ENCODE measurements around the gene TRIM38. TPM values are rescaled to one million over a fixed set of nuclear protein-coding genes. Genes with fewer than 3 reads are reported as not detected.
A peak's percentile ranks its signal among the peaks of the same experiment; 100 is the strongest.

The TRIM38 gene
- total RNA-seq, 1 experiment from 2014 or later = 4.3 TPM

DNA sequence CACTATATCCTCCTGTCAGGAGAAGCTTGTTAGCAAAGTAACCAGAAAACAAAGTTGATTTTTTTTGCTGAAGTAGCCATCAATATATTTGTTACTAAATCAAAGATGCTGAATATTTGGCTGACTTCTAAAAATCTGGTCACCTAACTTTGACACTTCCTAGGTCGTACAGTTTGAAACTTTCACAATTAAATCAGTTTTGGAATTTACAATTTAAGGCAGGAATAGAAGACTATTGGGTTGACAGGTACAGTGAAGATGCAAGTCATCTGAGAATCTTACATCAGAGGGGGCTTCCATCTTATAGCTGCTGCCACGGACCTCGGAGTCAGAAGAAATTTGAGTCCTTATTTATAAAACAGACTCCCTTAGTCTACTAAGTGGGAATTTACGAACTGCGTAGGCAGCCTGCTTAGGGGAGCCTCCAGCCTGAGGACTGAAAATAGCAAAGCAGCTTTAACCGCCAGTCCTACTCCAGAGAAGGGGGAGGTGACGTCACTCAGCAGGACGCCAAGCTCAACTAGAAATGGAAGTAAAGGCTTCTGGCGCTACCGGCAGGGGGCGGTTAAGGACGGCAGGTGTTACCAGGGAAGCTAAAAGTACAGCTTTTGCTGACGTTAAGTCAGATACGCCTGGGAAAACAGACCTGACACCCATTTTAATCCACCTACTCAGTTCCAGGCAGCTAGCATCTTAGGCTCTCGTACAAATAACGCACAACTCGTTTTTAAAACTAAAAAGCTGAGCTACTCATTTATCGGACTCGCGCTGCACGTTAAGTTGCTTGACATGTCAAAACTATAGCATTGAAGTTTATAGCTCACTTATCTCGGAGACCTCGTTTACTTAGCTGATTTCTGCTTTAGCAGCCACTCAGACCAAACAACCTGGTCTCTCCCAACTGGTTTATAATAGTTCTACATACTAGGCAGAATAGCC is 63.6 kb downstream of the TRIM38 start:
- peak; percentile 95 for DNase-seq (ENCODE audit: low read depth)

DNA sequence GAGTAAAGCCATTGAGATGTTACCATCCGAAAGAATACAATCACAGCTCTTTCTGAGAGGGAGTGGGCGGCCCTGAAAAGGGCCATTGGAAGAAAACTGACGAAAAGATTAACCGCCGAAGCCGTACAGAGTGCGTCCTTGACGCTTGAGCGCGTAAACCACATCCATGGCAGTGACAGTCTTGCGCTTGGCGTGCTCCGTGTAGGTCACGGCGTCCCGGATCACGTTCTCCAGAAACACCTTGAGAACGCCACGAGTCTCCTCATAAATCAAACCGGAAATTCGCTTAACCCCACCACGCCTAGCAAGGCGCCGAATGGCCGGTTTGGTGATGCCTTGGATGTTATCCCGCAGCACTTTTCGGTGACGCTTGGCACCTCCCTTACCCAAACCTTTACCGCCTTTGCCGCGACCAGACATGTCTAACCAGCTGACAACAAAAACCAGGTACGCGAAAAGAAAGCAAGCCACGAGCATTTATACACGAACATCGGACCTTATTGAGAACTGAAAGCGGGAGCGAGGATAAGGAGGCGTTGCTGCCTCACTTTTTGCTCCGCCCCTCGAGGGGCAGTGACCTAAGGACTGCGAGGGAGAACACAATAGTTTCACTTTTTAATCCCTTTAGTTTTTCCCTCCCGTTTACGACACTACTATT is 64.4 kb downstream of the TRIM38 start:
- peak; percentile 98 for DNase-seq (ENCODE audit: low read depth)

DNA sequence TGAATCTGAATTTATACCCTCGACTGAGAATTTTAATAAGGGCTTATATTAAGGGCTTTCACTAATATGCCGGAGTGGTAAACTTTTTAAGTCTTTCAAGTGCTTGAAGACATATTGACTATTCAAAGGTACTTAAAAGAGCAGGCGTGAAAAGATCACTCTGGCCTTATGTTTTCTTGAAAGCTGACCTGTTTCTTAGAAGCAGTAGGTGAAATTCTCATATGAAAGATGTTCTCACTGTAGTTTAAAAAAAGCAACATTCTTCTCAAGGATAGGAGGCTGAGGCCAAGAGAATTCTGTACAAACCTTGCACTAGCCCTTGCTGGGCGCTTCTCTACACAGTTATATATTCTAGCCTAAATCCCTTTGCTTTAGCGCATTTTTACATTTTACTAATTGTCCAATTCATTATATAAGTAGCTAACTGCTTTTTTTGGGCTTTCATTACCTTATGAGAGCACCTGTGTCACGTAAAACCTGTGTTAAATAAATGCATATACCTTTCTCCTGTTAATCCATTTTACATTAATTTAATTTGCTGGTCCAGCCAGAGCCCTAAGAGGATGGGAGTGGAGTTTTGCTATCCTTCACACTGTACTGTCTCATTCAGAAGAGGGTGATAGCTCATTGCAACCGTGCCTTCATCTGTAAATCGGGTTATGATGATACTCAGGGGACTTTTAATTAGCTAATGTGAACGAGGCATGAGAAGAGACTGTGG is 65.0 kb downstream of the TRIM38 start:
- no peak for DNase-seq (ENCODE audit: low read depth)

DNA sequence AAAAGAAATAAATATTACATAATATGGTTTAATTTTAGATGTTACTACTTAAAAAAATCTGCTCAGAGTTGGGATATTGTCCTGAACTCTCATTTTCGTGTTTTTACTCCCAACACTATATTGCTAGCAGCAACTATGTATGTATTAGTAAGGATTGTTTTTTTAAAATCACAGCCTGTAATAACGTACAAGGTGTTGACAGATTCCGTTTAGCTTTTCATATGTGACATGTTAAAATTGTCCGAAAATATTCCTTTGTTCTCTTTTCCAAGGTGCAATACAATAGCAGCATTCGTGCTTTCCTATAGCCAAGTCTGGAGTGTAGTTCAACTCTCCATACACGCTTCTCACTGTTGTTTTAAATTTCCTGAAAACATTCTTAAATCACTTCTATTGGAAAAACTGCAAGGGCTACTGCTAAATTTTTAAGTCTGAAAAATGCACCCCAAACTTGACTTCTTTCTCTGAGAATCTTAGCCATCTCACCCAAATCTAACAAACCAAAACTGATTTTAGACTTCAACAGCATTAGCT is 65.7 kb downstream of the TRIM38 start:
- DNase-seq (ENCODE audit: low read depth) = no peak

DNA sequence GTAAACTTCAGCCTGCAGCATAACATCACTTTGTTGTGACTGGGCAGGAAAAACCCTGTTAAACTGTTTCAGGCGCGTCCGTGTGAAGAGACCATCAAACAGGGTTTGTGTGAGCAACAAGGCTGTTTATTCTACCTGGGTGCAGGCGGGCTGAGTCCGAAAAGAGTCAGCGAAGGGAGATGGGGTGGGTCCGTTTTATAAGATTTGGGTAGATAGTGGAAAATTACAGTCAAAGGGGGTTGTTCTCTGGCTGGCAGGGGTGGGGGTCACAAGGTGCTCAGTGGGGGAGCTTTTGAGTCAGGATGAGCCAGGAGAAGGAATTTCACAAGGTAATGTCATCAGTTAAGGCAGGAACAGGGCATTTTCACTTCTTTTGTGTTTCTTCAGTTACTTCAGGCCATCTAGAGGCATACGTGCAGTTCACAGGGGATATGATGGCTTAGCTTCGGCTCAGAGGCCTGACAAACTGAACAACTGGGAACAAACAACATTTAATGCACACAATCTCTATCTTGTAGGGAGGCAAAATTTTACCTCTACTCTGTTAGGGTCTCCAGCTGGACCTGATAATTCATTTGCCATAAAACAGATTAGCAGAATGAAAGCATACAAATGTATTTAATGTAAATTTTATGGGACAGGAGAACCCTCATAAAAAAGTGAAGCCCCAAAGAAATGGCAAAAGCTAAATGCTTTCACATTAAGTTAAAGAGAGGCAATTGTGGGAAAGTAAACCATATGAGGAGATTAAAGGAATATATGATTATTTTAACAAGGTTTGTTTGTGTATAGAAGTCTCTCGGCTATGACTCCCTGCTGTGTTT is 66.4 kb downstream of the TRIM38 start:
- DNase-seq (ENCODE audit: low read depth) = no peak

DNA sequence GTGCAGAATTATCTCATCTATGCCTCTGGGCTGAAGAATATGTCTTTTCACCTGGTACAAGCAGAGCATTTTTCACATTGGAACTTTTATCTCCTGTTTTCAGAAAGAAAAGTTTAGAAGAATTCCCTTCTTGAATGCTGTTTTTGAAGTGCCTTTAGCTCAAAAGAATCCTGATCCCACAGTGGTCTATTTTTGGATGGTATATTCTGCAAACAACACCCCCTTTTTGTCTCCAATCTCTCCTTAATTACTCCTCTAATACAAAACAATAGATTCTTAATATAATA is 66.9 kb downstream of the TRIM38 start:
- no peak for DNase-seq (ENCODE audit: low read depth)

DNA sequence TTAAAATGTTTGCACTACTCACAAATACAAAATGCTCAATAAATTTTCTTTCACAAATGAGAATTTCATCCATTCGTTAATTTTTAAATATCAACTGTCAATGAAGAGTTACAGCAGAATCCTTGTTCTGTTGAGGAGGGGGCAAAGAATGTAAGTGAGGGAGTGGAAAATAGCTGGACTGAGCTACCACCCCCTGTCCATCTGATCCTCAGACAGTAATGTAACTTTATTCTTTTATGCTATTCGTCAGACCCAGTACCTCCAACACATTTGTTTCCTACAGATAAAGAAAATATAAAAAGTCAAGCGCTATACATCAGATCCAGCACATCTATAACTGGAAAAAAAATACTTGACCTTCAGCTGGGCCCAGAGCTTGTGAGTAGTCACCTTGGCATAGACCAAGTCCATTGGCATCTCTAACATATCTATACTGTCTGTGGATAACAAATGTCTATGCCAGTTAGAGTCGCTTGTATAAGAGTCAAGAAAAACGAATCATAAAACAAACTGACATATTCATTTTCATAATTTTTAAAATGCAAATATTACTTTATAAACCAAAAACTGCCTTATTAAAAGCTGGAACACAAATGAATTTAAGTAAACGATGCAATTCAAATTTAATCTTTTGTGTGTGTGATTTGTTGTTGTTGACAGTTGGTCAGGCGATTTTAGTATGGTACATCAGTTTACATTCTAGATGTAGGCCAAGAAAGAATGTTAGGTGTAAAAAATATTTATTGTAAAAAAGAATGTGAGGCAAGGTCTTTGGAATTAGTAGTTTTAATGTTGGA is 67.5 kb downstream of the TRIM38 start:
- DNase-seq (ENCODE audit: low read depth) = peak; percentile 32

DNA sequence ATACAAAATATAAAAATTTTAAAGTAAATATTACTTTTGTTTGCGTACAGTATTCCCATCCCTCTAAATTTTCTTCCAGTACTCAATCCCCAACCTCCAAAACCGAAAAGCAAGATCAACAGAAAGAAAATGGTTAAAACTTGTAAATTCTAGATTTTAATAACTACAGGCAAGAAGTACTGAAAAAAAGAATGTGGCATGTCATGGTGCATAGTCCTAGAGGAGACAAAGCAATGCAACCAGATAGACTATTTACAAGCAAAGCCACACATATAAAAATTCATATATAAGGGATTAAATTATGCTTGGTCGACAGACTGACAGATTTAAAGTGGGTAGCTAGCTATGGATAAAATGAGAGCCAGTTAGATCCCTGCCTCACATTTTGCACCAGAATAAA is 68.1 kb downstream of the TRIM38 start:
- DNase-seq (ENCODE audit: low read depth) = no peak

DNA sequence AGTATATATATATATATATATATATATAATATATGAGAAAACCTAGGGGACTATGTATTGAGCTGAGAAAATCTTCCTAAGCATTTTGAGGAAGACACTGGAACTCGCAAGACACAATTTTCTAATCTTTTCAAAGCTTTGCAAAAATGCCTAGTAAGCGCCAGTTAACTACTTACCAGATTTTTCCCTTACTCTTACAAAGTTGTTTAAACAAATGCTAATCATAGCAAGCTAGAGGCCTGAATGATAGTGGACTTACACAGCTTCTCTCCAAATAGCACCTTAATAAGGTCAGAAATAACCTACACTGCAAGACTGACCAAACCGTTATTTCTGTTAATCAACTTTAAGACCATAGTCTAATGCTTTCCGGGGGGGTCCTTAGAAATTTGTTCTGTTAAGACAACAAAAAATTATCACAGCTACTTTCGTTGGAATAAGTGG is 68.6 kb downstream of the TRIM38 start:
- peak; percentile 80 for DNase-seq (ENCODE audit: low read depth)

DNA sequence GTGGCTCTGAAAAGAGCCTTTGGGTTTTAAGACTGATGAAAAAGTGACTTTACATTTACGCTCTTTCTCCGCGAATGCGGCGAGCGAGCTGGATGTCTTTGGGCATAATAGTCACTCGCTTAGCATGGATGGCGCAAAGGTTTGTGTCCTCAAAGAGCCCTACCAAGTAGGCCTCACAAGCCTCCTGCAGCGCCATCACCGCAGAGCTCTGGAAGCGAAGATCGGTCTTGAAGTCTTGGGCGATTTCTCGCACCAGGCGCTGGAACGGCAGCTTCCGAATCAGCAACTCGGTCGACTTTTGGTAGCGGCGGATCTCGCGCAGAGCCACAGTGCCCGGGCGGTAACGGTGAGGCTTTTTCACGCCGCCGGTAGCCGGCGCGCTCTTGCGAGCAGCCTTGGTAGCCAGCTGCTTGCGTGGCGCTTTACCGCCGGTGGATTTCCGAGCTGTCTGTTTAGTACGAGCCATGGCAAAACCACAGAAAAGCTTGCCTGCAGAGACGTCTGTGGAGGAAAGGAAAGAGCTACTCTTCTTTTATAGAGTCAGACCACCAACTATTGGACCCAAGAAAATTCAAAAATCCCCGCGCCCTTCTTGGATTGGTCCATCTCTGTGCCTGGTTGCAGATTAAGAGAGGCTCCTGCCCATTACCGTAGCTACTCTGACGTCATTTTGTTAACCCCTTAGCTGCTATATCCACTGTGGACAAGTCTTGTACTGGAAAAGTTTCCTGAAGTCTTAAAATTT is 69.2 kb downstream of the TRIM38 start:
- DNase-seq (ENCODE audit: low read depth) = peak; percentile 98

DNA sequence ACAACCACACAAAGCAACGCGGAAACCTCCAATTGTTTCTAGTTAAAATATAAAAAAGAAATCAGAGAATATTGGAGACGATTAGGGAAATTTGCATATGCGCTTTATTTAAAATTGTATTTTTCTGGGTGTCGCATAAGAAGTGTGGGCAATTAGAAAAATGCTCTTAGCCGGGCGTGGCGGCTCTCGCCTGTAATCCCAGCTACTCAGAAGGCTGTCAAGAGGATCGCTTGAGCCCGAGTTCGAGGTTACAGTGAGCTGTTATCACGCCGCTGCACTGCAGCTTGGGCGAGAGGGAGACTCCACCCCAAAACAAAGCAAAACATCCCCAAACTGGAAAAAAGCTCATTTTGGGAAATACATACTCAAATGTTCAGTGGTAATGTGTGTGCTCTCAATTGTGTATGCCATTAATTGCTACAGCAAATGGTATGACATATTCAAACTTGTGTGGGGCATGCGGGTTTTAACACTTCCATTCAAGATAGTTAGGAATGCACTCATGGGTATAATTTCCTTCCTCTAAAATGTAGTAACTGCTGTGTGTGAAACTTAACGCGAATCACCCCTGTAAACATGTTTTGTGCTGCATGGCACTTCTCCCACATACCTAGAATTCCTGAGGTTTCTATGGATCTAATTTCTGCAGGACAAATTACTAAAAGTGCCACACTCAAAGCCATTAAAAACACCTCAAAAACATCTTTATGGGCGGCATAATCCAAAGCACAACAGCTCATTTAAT is 69.9 kb downstream of the TRIM38 start:
- DNase-seq (ENCODE audit: low read depth) = peak; percentile 74

DNA sequence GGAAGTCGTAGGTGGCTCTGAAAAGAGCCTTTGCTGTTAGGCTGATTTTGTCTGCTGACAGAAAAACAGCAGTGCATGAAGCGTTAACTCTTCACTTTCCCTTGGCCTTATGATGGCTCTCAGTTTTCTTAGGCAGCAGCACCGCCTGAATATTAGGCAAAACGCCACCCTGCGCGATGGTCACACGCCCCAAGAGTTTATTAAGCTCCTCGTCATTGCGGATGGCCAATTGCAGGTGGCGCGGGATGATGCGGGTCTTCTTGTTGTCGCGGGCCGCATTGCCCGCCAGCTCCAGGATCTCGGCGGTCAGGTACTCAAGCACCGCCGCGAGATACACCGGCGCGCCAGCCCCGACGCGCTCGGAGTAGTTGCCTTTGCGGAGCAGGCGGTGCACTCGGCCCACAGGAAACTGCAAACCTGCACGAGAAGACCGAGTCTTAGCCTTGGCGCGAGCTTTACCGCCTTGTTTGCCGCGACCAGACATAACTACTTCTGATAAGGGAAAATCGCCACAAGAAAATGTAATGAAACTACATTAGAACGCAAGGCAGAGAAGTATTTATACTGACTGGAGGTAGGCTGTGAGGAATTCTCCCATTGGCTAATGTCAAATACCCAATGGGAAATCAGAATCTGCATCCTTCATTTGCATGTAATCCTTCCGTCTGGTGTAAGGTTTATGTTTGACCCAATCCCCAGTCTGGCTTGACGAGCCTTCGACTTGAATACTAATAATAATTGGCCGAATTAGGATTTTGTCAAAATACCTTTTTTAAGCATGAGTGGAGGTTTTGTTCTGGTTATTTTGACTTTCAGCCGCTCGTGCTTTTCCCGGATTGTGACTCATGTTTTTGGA is 70.7 kb downstream of the TRIM38 start:
- DNase-seq (ENCODE audit: low read depth) = peak; percentile 95

DNA sequence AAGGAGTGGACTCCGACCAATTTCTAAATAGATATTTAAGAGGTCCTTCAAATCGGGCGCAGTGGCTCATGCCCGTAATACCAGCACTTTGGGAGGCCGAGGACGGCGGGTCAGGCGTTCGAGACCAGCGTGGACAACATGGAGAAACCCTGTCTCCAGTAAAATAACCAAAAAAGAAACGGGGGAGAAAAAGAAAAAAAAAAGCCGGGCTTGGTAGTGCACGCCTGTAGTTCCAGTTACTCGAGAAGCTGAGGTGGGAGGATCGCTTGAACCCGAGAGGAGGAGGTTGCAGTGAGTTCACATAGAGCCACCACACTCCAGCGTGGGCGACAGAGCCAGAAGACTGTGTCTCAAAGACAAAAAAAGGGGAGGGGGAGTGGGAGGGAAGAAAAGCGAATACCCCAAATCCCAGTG is 71.3 kb downstream of the TRIM38 start:
- DNase-seq (ENCODE audit: low read depth) = no peak

DNA sequence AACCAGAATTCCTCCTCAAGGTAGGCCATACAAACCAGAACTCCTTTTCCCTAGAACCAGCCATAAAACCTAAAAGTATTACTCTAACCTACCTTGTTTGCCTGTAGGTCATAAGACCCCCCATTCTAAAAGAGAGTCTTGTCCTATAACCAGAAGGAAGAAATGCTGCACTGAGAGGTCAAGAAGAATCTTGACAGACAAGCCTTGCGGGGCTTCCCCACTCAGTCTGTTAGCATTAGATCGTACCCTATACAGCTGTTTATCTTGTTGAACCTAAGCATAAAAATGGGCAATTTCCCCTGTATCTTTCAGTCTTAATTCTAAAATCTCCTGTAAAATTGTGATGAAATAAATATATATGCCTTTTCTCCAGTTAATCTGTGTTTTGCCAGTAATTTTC is 72.3 kb downstream of the TRIM38 start:
- no peak for DNase-seq (ENCODE audit: low read depth)

Measured in HT1080 (cell line).